K562 (cell line): ENCODE data around the gene KRT28. TPM values are rescaled to one million over a fixed set of nuclear protein-coding genes. Genes with fewer than 3 reads are reported as not detected.

Experiments
- ATAC-seq: fragments of 200-7000 bp; cut with Tn5 transposase; 3 replicates; pipeline ENCODE4 v1.9.1; 2020; ENCODE audit warnings: moderate library complexity
- Bru-seq: library from RNA; stranded (reverse); fragments of 400-500 nt; gene quantifications from one replicate; lab custom pipeline; 2021; lab: Mats Ljungman, UMichigan
- BruChase-seq, 2 experiments: library from RNA; stranded (reverse); fragments of 400-500 nt; gene quantifications; one replicate each; lab custom pipeline; 2021; lab: Mats Ljungman, UMichigan
- BruUV-seq: library from RNA; stranded (reverse); fragments of 400-500 nt; replicated peaks from 2 replicates; lab custom pipeline; 2021; lab: Mats Ljungman, UMichigan
- CTCF ChIA-PET: fragments of 300-600 bp; formaldehyde crosslinking; extraction: SDS; loops from one replicate; lab custom pipeline; 2021; ENCODE audit warnings: low intra/inter-chr PET ratio; lab: Yijun Ruan, JAX
- POLR2A ChIA-PET: fragments of 300-600, 350-650 bp; sonication (Branson Sonifier 250); formaldehyde crosslinking; extraction: SDS; loops from one replicate; lab custom pipeline; 2021; ENCODE audit warnings: antibody characterized with exemption, inconsistent platforms; lab: Yijun Ruan, JAX
- DNase-seq, 4 experiments: peaks; one replicate each; pipeline versions ENCODE4 v3.0.0 to v3.0.0-alpha.2; 2011 to 2018; ENCODE audit warnings: low spot score in 3 of 4, mixed read lengths in 3 of 4; ENCODE audit errors: extremely low read depth in 1 of 4
- FAIRE-seq: peaks from 2 replicates; lab custom pipeline; 2011; peaks lifted over from hg19 to GRCh38; lab: Jason Lieb, UNC
- H2AFZ ChIP-seq: 2 replicates; pipeline ENCODE4 v1.6.0; 2011; ENCODE audit warnings: low read depth, low read length, control low read depth, inconsistent platforms
- H3K27ac ChIP-seq: fragments of 200-600 bp; 3 replicates; pipeline ENCODE4 v1.8.0; 2011; ENCODE audit warnings: low read depth, mild to moderate bottlenecking, control low read depth, inconsistent platforms, low read length, moderate library complexity, mixed read lengths; ENCODE audit errors: extremely low read depth
- H3K27me3 ChIP-seq, 2 experiments: fragments of 300-600 bp in 1 of 2; 2 replicates in 1 of 2; 3 replicates in 1 of 2; pipeline versions ENCODE4 v1.6.0 to v1.8.0; 2011; ENCODE audit warnings: inconsistent platforms in 2 of 2, low read length in 2 of 2, mild to moderate bottlenecking in 1 of 2, mixed read lengths in 1 of 2, moderate library complexity in 1 of 2; ENCODE audit not compliant: control insufficient read depth in 2 of 2, insufficient read depth in 2 of 2
- H3K36me3 ChIP-seq: fragments of 300-600 bp; 3 replicates; pipeline ENCODE4 v1.8.0; 2011; ENCODE audit warnings: mild to moderate bottlenecking, low read length, inconsistent platforms; ENCODE audit not compliant: control insufficient read depth, insufficient read depth
- H3K4me1 ChIP-seq, 2 experiments: fragments of 200-600 bp in 1 of 2; replicated peaks in 1 of 2; 2 replicates in 1 of 2; 3 replicates in 1 of 2; pipeline versions ENCODE4 v1.5.1 to v1.8.0; 2011; ENCODE audit warnings: inconsistent platforms in 2 of 2, low read length in 2 of 2, mild to moderate bottlenecking in 1 of 2, mixed read lengths in 1 of 2, moderate library complexity in 1 of 2; ENCODE audit not compliant: control insufficient read depth in 2 of 2, insufficient read depth in 2 of 2
- H3K4me2 ChIP-seq: 2 replicates; pipeline ENCODE4 v1.6.1; 2011; ENCODE audit warnings: low read length, control low read depth, inconsistent platforms, mixed read lengths; ENCODE audit not compliant: insufficient read depth
- H3K4me3 ChIP-seq: fragments of 200-600 bp; sonication (generic), shearing (Covaris generic); 2 replicates; pipeline ENCODE4 v1.5.1; 2016; ENCODE audit warnings: control low read depth, inconsistent platforms
- H3K79me2 ChIP-seq: fragments of 200-600 bp; 3 replicates; pipeline ENCODE4 v1.8.0; 2011; ENCODE audit warnings: low read length, inconsistent platforms; ENCODE audit not compliant: control insufficient read depth, insufficient read depth
- H3K9ac ChIP-seq, 2 experiments: 2 replicates each; pipeline versions ENCODE4 v1.6.0 to v1.6.1; 2011; ENCODE audit warnings: low read depth in 2 of 2, low read length in 2 of 2, control low read depth in 1 of 2, inconsistent platforms in 1 of 2, mild to moderate bottlenecking in 1 of 2, mixed read lengths in 1 of 2; ENCODE audit not compliant: insufficient read depth in 1 of 2
- H3K9me1 ChIP-seq: one replicate; pipeline ENCODE4 v1.6.0; 2011; ENCODE audit warnings: inconsistent platforms, mild to moderate bottlenecking, low read length, moderate library complexity; ENCODE audit not compliant: control insufficient read depth, insufficient read depth
- H3K9me3 ChIP-seq: replicated peaks from 2 replicates; pipeline ENCODE4 v1.5.1; 2011; ENCODE audit warnings: low read depth, low read length, inconsistent platforms; ENCODE audit not compliant: control insufficient read depth, insufficient read depth
- H4K20me1 ChIP-seq: replicated peaks from 2 replicates; pipeline ENCODE4 v1.6.1; 2011; ENCODE audit warnings: low read length, inconsistent platforms, mixed read lengths; ENCODE audit not compliant: control insufficient read depth, insufficient read depth
- WGBS: fragments of 100-300 bp; shearing (Covaris generic); methylation state at CpG from one replicate; pipeline ENCODE4 v1.1.6; 2016; ENCODE audit warnings: low coverage, mixed read lengths; ENCODE audit not compliant: insufficient coverage; ENCODE audit errors: missing lambda C conversion rate; 5-methylcytosine and 5-hydroxymethylcytosine counted together
- in situ Hi-C: fragments of 300-500 bp; cut with MboI; formaldehyde crosslinking; loops from 4 replicates; pipeline ENCODE4 v1.15.0; 2018; ENCODE audit warnings: inconsistent platforms, mixed read lengths
- intact Hi-C: fragments of 100-400 bp; cut with micrococcal nuclease; formaldehyde crosslinking; loops from 2 replicates; pipeline ENCODE4 v1.14.2; 2022
- long read RNA-seq, 3 experiments: library from polyadenylated mRNA in 2 of 3; library from RNA in 1 of 3; unstranded in 2 of 3; stranded (forward) in 1 of 3; transcript quantifications; one replicate each; pipeline ENCODE4 v2.0.0, GENCODE V29; 2019 to 2022
- polyA minus RNA-seq, 3 experiments: library from RNA; depleted of rRNA, polyadenylated mRNA; stranded (reverse); fragments of >200 nt; gene quantifications; 2 replicates each; pipeline ENCODE4 v1.2.3, GENCODE V29; 2011
- polyA plus RNA-seq, 8 experiments: library from polyadenylated mRNA; depleted of rRNA in 4 of 8; stranded (reverse) in 5 of 8; unstranded in 3 of 8; fragments of >200 nt; fragmentation: Nextera tagmentation in 2 of 8; fragmentation: Illumina TruSeq in 1 of 8; extraction: Ambion mirVana in 2 of 8; extraction: Trizol in 1 of 8; gene quantifications; 2 replicates each; pipeline versions ENCODE4 v1.2.1 to v1.2.3, GENCODE V29; 2011 to 2014; ENCODE audit warnings: inconsistent platforms in 1 of 8, missing spikeins in 1 of 8
- total RNA-seq, 7 experiments: library from RNA; depleted of rRNA in 6 of 7; stranded (reverse); fragments of >200 nt in 6 of 7; fragmentation: Illumina TruSeq in 2 of 7; extraction: Trizol in 2 of 7; gene quantifications; 2 replicates each; pipeline versions ENCODE4 v1.2.1 to v1.2.3, GENCODE V29; 2011 to 2021; ENCODE audit warnings: low replicate concordance in 1 of 7
- TF ChIP-seq, protein P1 (sequence below): fragments of 200-800 bp; sonication (Bioruptor generic); IDR thresholded peaks from 2 replicates; pipeline ENCODE4 v1.6.1; 2017; ENCODE audit warnings: missing genetic modification characterization, missing compliant biosample characterization

KRT28 gene, protein sequence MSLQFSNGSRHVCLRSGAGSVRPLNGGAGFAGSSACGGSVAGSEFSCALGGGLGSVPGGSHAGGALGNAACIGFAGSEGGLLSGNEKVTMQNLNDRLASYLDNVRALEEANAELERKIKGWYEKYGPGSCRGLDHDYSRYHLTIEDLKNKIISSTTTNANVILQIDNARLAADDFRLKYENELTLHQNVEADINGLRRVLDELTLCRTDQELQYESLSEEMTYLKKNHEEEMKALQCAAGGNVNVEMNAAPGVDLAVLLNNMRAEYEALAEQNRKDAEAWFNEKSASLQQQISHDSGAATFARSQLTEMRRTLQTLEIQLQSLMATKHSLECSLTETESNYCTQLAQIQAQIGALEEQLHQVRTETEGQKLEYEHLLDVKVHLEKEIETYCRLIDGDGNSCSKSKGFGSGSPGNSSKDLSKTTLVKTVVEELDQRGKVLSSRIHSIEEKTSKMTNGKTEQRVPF
- total RNA-seq (2011; cell fraction: chromatin; rRNA removed; ENCODE audit: low replicate concordance) = not detected in 2 replicates
- total RNA-seq (2011; cell fraction: nucleolus; rRNA removed) = not detected in 2 replicates
- total RNA-seq (2011; cell fraction: nucleoplasm; rRNA removed) = not detected in 2 replicates
- total RNA-seq (2014; rRNA removed) = not detected in 2 replicates
- not detected in 2 replicates for total RNA-seq (2014; rRNA removed; fragmentation: Illumina TruSeq; extraction: Trizol)
- not detected in 2 replicates for total RNA-seq (2015; rRNA removed; fragmentation: Illumina TruSeq; extraction: Trizol)
- total RNA-seq (2021) = not detected in 2 replicates
- polyA plus RNA-seq (2011; rRNA removed) = not detected in 2 replicates
- polyA plus RNA-seq (2011; cell fraction: cytosol; rRNA removed) = not detected in 2 replicates
- not detected in 2 replicates for polyA plus RNA-seq (2011; cell fraction: nucleus; rRNA removed)
- polyA plus RNA-seq (2012) = not detected in 2 replicates
- polyA plus RNA-seq (2014; fragmentation: Illumina TruSeq; extraction: Trizol) = not detected in 2 replicates
- not detected for polyA plus RNA-seq (2014; fragmentation: Nextera tagmentation; extraction: Ambion mirVana)
- not detected in 2 replicates for polyA plus RNA-seq (2014; rRNA removed)
- not detected in 2 replicates for polyA minus RNA-seq (2011; rRNA and poly(A)+ RNA removed)
- not detected in 2 replicates for polyA minus RNA-seq (2011; cell fraction: cytosol; rRNA and poly(A)+ RNA removed)
- not detected in 2 replicates for polyA minus RNA-seq (2011; cell fraction: nucleus; rRNA and poly(A)+ RNA removed)
- Bru-seq, nascent RNA = not detected
- percentile 10 among the genes with signal in this experiment for BruChase-seq, experiment 1, labeled RNA remaining after a 2-hour chase
- BruChase-seq, experiment 2, labeled RNA remaining after a 6-hour chase = not detected
- long read RNA-seq, experiment 1 = 0 reads
- long read RNA-seq, experiment 2 = 0 reads
- long read RNA-seq, experiment 3 = 0 reads

DNA sequence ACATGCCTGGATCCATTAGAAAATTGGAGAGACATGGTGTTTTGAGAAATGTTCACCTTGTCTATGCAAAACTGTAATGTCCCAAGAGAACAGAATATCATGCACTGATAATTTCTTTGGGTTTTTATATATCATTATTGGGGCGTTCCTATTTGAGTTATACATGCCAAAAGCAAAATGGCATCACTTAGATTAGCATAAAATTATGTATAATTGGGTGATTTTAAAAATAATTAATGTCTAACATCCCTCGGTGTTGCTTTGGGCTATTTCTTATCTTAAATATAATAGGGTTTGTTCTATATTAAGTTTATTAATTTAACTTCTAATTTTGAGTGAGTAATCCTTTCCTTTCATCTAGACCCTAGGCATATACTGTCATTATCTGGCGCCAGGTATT, at the start of gene KRT28:
TSS of gene KRT28 (minus strand) at position 101 of the 400 bp plus-strand sequence. CDS start at position 35, 66 bp downstream.
- Histone ChIP-seq H2AFZ (no peak within 1 kb of the TSS), H3K4me2 (no peak within 1 kb of the TSS), H3K79me2 (no peaks in the 10 kb centered on the region), H3K9ac (no peak within 1 kb of the TSS), H4K20me1 (no peaks in the 10 kb centered on the region), H3K9me3 (no peaks in the 10 kb centered on the region), H3K36me3 (no peaks in the 10 kb centered on the region), H3K4me1 (peaks cover 0 to 5% of the 10 kb centered on the region in 2 experiments; a peak in 1 of 5 replicates), H3K4me3 (no peak within 1 kb of the TSS), H3K9me1 (no peaks in the 10 kb centered on the region), H3K27me3 (peaks cover 21 to 37% of the 10 kb centered on the region in 2 experiments), H3K27ac (no peak within 1 kb of the TSS)
- no TSS peak for BruUV-seq
- intact Hi-C loops (no loop called here), in situ Hi-C loops (loop anchor here (5.0 to 10.0 kb wide), 3 partner anchors 105 to 862 kb away; no protein-coding TSS in a partner anchor)
- no peak for ATAC-seq
- no peak for DNase-seq
- no peak for FAIRE-seq
- POLR2A ChIA-PET = no interaction called here
- TF ChIP-seq, protein P1, sequence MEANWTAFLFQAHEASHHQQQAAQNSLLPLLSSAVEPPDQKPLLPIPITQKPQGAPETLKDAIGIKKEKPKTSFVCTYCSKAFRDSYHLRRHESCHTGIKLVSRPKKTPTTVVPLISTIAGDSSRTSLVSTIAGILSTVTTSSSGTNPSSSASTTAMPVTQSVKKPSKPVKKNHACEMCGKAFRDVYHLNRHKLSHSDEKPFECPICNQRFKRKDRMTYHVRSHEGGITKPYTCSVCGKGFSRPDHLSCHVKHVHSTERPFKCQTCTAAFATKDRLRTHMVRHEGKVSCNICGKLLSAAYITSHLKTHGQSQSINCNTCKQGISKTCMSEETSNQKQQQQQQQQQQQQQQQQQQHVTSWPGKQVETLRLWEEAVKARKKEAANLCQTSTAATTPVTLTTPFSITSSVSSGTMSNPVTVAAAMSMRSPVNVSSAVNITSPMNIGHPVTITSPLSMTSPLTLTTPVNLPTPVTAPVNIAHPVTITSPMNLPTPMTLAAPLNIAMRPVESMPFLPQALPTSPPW = no peak
- CTCF ChIA-PET = interaction anchor here (1.0 kb wide), 1 partner anchor 863 kb away, joined by 3 read pairs; no protein-coding TSS in a partner anchor
- 0% methylated on average over 3 of the region's 3 CpGs for WGBS
